ENCODE results near the gene GNPTAB.
"Not testable (repeated sequence)": the region's sequence is repeated elsewhere in the genome, so short reads cannot be mapped to it uniquely, and the experiment has no call there.

The GNPTAB gene

DNA sequence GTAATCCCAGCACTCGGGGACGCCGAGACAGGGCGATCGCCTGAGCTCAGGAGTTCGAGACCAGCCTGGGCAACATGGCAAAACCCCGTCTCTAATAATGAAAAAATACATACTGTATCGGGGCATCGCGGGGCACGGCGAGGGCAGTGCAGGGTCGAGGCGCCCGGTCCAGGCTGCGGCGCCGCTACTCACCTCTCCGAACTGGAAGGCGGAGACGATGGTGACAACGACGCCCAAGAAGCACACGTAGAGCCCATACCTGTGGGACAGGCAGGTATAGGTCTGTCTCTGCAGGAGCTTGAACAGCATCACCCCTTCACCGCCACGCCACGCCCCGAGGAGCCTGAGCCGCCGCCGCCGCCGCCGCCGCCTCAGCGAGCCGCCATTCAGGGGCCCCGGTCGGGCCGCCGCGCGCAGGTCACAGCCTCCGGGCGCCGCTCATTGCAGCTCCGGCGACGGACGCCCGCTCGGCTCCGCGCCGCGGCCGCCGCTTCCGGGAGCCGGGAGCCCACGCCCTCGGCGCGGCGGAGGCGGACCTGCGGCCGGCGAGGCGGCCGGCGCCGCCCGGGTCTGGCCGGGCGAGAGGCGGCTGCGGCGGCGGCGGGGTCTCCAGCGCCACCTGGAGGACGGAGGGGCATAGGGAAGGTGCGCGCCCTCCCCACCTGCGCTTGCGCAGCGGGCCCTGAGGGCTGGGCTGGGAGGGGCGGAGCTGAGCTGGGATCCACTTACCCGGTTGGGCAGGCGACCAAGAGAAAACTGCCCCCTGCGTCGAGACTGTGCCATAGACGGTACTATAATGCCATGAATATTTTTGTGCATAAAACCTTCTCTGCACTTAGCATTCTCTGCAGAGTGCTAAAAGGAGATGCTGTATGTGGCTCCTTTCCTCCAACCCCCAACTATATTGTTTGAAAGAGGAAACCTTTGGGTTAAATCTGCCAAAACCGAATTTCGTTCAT, at the start of gene GNPTAB:
Gene GNPTAB, minus strand, starts transcription at position 593 of the 959 bp plus-strand sequence. Its CDS starts 284 bp downstream, at position 309.
- DNase-seq (ENCODE audit: low read depth) = peak; percentile 90

DNA sequence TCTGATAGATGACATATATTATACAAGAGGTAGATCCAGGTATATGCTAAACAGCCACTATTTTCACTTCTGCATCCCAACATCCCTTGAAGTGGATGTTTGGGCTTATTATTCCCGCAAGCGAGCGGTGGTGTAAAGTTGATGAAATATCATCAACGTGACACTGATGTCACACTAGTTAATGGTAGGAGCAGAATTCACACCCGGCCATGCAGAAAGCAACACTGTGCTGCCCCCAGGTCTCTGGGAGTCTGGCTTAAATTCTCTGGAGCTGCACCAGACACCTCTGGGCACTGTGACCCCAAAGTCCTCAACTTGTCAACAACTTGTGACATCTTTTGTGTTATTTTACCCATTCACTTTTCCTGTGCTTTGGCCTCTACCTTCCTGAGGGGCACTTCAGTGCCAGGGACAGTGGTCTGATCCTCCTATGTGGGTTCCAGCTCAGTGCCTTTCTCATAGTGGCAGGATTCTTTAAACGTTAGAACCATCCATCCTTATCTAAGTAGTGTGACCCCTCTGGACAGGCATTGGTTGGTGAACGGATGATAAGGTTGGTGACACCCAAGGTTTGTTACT, 47.6 kb upstream of the GNPTAB start:
- DNase-seq (ENCODE audit: low read depth) = no peak

DNA sequence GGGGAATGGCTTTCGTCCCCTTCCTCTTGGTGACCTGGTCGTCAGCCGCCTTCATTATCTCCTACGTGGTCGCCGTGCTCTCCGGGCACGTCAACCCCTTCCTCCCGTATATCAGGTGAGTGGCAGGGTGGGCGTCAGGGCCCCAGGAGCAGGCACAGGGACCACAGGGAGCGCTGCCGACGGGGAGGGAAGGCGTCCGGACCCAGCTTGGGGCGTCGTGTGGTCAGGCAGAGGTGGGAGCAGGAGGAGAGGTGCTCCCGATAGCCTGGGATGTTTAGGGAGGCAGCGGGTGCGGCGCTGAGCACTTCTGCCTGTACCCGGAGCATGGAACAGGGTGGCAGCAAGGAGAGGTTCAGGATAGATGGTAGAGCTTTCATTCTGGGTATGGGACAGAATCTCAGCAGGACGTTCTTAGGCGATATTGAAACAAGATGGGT, 47.1 kb upstream of the GNPTAB start:
- DNase-seq (ENCODE audit: low read depth) = no peak

DNA sequence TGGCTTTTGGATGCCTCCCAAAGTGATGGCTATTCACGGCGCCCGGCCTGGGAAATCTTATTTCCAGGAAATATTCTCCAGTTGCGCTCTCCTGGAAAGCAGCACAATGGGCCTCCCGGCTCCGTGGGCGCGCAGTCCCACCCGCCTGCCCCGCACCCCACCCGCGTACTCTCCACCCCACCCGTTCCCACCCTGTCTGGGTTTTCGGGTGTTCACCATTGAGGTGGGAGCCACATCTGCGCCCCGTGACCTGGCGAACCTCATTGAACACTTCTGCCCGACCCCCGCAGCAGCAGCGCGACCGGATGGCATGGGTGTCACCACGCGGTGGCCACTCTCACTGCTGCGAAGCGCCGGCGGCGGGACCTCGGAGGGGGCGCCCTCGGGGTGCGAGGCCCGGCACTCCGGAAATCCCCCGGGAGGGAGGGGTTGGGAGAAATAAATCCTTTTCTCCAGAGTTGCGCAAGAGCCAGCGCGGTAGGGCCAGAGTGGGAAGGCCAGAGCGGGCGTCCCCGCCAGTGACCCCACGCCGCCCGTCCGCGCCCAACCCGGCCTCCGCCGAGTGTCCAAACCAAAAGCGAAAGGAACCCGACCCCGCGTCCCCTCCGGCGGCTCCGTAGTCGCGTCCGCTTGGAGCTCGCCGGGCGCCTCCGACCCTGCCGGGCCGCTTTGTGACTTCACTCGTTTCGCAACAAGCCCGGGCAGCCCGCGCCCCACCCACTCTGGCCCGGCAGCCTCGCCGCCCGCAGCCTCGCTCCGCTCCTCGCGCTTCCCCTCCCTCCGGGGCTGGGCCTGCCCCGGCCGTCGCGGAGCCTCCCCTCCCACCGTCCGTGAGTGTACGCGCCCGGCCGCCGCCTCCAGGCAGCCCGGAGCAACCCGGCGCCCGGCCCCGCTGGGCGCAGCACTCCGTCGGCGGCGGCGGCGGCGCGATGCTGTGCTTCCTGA, 46.4 kb upstream of the GNPTAB start, which contains the start of gene DRAM1:
Gene DRAM1, plus strand, starts transcription at position 720 of the 945 bp plus-strand sequence. Its CDS starts 210 bp downstream, at position 930.
- DNase-seq (ENCODE audit: low read depth) = peak; percentile 48

DNA sequence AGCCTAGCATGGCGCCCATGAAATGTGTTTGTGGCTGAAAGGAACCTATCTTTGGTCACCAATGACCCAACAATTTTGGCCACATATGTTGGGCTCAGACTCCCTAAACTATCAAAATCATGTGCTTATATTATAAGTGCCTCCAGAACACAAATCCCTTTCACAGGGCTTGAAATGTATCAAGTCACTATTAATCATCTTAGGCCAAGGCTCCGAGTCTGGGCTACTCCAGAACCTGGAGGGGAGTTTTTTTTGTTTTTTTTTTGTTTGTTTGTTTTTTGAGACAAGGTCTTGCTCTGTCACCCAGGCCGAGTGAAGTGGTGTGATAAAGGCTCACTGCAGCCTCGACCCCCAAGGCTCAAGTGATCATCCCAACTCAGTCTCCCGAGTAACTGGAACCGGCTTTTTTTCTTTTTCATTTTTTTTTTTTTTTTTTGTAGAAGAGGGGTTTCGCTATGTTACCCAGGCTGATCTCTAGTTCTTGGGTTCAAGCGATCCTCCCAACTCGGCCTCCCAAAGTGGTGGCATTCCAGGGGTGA, 45.6 kb upstream of the GNPTAB start:
- DNase-seq (ENCODE audit: low read depth) = no peak

DNA sequence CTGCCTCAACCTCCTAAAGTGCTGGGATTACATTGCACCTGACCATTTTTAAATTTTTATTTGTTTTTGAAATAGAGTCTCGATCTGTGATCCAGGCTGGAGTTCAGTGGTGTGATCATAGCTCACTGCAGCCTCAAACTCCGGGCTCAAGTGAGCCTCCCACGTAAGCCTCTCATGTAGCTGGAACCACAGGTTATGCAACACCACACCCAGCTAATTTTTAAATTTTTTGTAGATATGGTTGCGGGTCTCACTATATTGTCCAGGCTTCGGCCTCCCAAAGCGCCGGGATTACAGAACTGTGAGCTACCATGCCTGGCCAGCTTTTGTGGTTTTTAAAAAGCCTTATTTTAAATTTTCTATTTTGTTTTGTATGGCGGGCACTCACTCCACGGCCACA, 44.4 kb upstream of the GNPTAB start:
- no peak for DNase-seq (ENCODE audit: low read depth)

DNA sequence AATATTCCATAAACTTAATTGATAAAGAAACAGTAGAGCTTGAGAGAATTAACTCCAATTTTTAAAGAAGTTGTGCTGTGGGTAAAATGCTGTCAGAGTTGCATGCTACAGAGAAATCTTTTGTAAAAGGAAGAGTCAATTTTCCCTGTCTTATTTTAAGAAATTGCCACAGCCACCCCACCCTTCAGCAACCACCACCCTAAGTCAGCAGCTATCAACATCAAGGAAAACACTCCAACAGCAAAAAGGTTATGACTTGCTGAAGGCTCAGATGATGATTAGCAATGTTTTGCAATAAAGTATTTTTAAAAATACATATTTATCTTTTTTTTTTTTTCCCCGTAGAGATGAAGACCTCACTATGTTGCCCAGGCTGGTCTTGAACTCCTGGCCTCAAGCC, 40.2 kb upstream of the GNPTAB start:
- DNase-seq (ENCODE audit: low read depth) = no peak

DNA sequence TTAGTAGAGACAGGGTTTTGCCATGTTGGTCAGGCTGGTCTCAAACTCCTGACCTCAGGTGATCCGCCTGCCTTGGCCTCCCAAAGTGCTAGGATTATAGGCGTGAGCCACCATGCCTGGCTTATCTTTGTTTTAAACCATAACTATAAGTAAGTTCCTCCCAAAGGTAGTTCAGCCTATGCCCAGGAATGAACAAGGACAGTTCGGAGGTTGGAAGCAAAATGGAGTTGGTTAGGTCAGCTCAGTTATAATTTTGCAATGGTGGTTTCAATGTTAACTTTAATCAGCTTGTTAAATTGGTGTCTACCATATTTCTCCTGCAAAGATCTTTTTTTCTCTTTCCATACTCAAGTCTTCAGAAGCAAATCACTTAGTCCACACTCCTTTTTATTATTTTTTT, 36.9 kb upstream of the GNPTAB start:
- not testable (repeated sequence) for DNase-seq (ENCODE audit: low read depth)

DNA sequence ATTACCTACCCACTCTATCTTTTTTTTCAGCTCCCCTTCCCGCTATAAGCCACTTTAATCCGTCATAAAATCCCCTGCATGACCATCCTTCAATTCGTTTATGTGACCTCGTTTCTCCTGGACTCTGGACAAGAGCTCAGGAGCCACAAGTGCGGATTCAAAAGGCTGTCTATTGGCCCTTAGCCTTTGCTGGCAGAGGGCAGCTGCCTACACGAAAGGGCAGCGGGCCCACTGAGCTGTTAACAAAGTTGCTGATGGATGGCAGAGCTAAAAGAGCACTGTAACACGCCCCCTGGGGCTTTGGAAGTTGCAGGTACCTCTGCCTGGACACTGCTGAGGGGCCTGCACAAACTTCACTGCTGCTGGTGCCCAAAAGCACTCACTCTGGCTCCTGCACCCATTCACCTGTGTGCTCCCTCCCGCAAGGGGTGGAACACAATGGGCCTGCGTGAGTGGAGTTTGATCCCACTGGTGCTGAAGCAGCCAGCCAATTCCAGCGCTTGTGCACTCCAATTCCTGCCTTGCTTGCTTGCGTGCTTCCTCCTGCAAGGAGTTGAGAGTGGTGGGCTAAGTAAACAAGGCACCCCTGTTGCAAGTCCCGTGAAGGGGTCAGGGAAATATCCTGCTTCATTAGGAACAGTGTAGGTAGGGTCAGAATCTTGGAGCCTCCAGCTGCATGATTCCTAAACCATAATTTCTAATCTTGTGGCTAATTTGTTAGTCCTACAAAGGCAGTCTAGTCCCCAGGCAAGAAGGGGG, 36.0 kb upstream of the GNPTAB start:
- no peak for DNase-seq (ENCODE audit: low read depth)

DNA sequence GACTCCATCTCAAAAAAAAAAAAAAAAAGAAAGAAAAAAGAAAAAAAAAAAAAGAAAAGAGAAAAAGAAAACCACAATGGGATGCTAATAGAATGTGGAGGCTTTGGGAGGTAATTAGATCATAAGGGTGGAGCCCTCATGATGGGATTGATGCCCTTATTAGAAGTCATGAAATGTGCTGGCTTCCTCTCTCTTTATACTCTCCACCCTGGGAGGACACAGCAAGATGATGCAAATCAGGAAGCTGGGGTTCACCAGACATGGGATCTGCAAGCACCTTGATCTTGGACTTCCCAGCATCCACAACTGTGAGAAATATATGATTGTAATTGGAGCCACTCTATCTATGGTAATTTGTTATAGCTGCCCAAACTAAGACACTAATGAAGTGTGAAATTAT, 33.2 kb upstream of the GNPTAB start:
- DNase-seq (ENCODE audit: low read depth) = no peak

DNA sequence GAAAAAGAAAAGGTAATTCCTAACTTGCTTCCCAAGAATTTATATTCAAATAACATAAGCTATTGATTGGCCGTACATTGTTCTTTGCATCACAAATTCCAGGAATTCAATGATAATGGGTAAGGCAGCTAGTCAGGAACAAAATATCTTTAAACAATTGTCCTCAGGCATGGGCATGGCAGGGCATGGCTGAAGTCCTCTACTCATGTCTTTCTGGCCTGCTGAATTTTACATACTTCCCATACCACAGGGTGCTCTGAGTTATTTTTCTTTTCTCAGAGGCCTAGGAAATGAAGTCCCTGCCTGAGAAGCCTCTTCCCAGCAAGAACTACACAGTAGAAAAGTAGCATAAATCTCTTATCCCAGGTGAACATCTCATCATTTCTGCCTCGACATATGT, 31.5 kb upstream of the GNPTAB start:
- DNase-seq (ENCODE audit: low read depth) = no peak

DNA sequence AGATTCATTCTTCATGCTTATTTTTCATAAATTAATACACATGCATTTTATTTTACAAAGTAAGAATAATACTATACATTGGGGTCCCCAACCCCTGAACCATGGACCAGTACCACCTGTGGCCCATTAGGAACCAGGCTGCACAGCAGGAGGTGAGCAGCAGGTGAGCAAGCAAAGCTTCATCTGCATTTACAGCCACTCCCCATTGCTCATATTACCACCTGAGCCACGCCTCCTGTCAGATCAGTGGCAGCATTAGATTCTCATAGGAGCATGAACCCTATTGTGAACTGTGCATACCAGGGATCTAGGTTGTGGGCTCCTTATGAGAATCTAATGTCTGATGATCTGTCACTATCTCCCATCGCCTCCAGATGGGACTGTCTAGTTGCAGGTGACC, 30.9 kb upstream of the GNPTAB start:
- not testable (repeated sequence) for DNase-seq (ENCODE audit: low read depth)

DNA sequence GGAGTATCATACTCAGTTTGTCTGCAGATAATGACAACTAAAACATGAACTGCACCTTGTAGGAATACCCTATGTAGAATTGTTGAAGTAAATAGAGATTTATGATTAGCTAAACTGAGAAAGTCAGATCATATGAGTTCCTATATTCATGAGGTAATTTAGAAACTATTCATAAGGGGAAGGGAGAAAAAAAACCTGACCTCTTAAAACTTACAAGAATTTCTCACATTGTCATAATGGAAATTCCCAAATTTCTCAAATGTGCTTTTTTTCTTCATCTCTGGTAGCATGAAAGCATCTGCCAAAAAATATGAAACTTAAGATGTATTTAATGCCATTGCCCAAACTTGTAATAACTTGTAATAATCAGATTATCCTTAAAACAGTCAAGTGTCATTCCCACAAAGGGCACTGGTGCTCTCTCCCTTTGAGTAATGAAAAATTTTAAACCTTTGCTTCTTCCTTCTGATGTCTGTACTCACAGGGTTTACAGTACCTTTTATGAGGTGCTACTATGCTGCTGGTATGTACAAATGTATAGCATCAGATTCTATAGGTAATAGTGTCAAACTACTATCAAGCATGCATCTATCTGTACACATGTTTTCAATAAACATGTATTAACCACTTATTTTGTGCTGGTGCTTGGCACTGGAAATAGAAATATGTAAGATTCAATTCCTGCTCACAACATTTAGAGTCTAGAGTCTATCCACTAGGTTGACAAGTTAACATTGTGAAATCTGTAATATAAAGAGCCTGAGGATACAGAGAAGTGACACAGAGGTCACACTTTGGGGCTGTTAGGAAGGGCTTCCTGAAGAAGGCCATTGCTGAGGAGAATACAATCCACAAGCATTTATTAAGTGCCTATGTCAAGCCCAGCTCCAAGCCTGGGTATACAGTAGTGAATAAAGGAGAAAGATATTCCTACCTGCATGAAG, 29.2 kb upstream of the GNPTAB start:
- DNase-seq (ENCODE audit: low read depth) = no peak

DNA sequence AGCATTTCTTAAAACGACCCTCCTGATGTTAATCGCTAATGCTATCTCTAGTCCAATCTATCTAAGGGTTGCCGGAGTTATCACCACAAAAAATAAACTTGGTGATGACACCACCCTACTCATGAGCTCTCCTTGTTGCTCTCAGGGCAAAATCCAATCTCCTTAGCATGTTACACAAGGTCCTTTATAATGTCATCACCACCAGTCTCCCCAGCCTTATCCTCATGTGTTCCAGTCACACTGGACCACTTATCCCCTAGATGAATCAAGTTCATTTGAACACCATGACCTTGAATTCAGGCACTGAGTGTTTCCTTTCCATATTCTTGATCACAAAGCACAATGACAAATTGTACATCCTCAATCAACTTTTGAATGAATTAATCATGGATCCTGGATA, 27.6 kb upstream of the GNPTAB start:
- DNase-seq (ENCODE audit: low read depth) = no peak

DNA sequence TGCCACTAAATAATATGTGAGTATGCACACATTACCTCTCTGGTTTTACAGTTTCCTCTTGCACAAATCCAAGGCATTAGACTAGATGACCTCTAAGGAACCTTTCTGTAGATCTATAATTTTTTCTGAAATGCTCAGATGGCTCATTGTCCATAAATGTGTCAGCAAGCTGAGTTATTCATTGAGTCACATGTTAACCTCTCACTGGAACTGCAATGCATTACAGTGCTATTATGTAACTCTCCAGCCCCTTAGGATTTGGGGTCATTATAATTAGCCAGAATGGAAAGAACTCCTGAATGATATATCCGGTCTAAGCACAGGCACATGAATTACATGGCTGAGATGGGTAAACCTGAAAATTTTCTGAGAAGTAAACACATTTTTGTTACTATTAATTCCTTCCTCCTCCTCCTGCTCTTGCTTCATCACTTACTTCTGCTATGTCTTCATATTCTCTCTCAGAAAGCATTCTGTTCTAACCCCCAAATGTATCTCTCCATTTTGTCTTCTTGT, 26.3 kb upstream of the GNPTAB start:
- DNase-seq (ENCODE audit: low read depth) = no peak

DNA sequence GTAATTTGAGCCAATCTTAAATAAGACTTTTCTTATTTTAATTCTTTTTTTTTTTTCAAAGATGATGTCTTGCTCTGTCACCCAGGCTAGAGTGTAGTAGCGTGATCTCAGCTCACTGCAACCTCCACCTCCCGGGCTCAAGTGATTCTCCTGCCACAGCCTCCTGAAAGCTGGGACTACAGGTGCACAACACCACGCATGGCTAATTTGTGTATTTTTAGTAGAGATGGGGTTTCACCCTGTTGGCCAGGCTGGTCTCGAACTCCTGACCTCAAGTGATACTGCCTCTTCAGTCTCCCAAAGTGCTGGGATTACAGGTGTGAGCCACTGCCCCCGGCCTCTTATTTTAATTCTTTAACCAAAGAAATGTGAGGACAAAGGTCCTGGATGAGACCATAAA, 25.9 kb upstream of the GNPTAB start:
- DNase-seq (ENCODE audit: low read depth) = not testable (repeated sequence)

DNA sequence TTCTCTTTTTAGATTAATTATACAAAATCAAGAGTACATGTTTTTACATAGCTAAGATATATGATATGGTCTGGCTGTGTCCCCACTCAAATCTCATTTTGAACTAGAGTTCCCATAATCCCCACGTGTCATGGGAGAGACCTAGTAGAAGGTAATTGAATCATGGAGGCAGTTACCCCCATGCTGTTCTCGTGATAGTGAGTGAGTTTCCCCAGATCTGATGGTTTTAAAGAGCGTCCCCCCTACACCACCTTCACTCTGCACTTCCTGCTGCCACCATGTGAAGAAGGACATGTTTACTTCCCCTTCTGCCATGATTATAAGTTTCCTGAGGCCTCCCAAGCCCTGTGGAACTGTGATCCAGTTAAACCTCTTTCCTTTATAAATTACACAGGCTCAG, 25.2 kb upstream of the GNPTAB start:
- no peak for DNase-seq (ENCODE audit: low read depth)

DNA sequence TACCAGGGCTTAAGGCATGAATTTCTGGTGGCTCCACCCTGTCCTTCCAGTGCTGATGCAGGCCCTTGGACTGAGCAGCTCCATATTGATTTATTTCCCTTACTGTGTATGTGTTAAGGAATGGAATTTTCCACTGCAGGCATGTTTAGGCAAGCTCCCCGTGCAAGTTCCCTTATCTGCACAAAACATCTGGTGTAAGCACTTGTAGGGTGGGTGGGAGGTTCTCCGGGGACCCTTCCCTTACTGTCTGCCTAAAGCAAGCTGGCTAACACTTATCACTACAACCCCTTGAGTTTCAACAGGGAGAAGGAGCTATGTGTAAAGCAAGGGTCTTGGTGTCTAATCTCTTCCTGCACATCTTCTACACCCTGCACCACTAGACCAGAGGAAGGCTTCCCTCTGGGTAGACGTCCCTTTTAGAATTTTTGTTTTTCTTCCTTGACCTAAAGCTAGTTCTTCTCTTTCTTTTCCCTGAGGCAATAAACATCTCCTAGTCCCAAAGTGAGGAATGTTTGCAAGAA, 24.7 kb upstream of the GNPTAB start:
- no peak for DNase-seq (ENCODE audit: low read depth)

DNA sequence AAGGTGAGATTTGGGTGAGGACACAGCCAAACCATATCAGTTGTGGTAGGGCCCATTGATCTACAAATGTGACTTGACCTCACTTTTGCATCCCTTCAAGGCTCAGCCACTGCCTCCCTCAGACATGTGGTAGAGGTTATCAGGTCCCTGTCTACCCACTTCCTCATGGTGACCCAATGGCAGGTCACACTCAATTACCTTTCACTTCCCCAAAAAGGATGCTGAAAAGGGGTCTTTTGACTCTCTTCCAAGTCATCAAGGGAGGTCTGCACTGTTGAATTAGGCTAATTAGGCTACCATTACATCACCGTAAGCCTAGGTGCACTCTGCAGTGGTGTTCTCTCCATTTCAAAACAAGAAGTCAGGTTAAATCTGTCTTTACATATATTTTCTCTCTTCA, 24.0 kb upstream of the GNPTAB start:
- no peak for DNase-seq (ENCODE audit: low read depth)
